ENCODE results near the gene PTTG1IP2.

GRCh38 chr7:90461219-90461618 lies 8.2 kb upstream of the PTTG1IP2 start:
- TF ChIP-seq CTCF (IDR thresholded peaks at IDR 0.05; ENCODE audit: insufficient read depth, low read depth, low read length) (no peak), EZH2 (IDR thresholded peaks at IDR 0.05; ENCODE audit: insufficient read depth, low read length) (no peak)

Data from astrocyte (in vitro differentiated cells and primary cell).